Gastroesophageal sphincter (tissue), 4 donors: ENCODE data around the gene PAEP. TPM values are rescaled to one million over a fixed set of nuclear protein-coding genes. Genes with fewer than 3 reads are reported as not detected.

Experiments used
- ATAC-seq: fragments of 150-250 bp; one replicate; pipeline ENCODE4 v1.9.1; 2016; ENCODE audit warnings: mild to moderate bottlenecking, moderate library complexity
- H3K27ac ChIP-seq, 4 donors: fragments of 200-600 bp; sonication (generic) in 3 of 4; 1 replicate in 3 of 4; 2 replicates in 1 of 4; pipeline ENCODE4 v1.5.1; 2016 to 2019
- H3K27me3 ChIP-seq: fragments of 200-600 bp; sonication (generic); one replicate; pipeline ENCODE4 v1.5.1; 2019
- H3K36me3 ChIP-seq, 2 donors: fragments of 200-600 bp; sonication (generic); one replicate each; pipeline ENCODE4 v1.5.1; 2019; ENCODE audit warnings: control low read depth in 1 of 2
- H3K4me1 ChIP-seq, 3 donors: fragments of 200-600 bp; sonication (generic); 1 replicate in 2 of 3; 2 replicates in 1 of 3; pipeline ENCODE4 v1.5.1; 2016 to 2019; ENCODE audit warnings: control low read depth in 2 of 3
- H3K4me3 ChIP-seq, 2 donors: fragments of 200-600 bp; sonication (generic); one replicate each; pipeline ENCODE4 v1.5.1; 2019; ENCODE audit warnings: mild to moderate bottlenecking in 1 of 2, moderate library complexity in 1 of 2
- H3K9me3 ChIP-seq, 3 donors: fragments of 200-600 bp; sonication (generic); one replicate each; pipeline ENCODE4 v1.5.1; 2017 to 2019; ENCODE audit warnings: control low read depth in 2 of 3
- CTCF ChIP-seq, 4 experiments: fragments of 200-600 bp in 2 of 4; fragments of 450-650 bp in 2 of 4; sonication (generic) in 1 of 4; IDR thresholded peaks; one replicate each; pipeline ENCODE4 v1.5.1; 2017 to 2019; ENCODE audit warnings: antibody characterized with exemption in 4 of 4, mild to moderate bottlenecking in 2 of 4, moderate library complexity in 2 of 4
- EP300 ChIP-seq: sonication (generic); formaldehyde crosslinking; IDR thresholded peaks from one replicate; pipeline ENCODE4 v1.6.1; 2017; ENCODE audit warnings: antibody characterized with exemption, mild to moderate bottlenecking
- POLR2A ChIP-seq, 2 donors: fragments of 450-650 bp; IDR thresholded peaks; one replicate each; pipeline ENCODE4 v1.6.1; 2017; ENCODE audit warnings: antibody characterized with exemption in 2 of 2, mild to moderate bottlenecking in 2 of 2, moderate library complexity in 1 of 2
- POLR2AphosphoS5 ChIP-seq: sonication (generic); formaldehyde crosslinking; IDR thresholded peaks from one replicate; pipeline ENCODE4 v1.6.1; 2017; ENCODE audit warnings: antibody characterized with exemption
- WGBS, 2 donors: methylation state at CpG; one replicate each; pipeline ENCODE4 v1.1.5; 2018; ENCODE audit warnings: low coverage in 1 of 2; 5-methylcytosine and 5-hydroxymethylcytosine counted together
- total RNA-seq, 4 donors: library from RNA; depleted of rRNA; stranded (reverse); fragments of >200 nt; gene quantifications; one replicate each; pipeline ENCODE4 v1.1.0, GENCODE V29; 2016

Gene PAEP
- total RNA-seq, 4 donors from 2014 or later = not detected

DNA sequence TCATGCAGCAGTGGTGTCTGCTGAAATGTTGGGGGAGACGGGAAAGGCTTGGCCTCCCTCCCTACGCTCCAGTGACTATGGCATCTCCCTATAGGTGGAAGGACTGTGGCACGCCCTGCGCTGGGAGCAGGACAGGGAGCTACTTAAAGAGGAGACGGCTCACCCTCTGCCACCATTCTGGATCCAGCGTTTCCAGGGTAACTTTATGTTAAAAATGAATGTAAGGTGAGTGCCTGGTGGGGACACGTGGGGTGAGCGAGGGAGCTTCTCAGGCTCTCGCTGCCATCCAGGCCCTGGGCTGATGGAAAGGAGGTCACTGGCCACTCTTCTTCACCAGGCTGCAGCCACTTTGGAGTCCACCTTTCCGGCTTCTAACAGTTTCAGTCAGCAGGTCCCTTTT lies 15.7 kb downstream of the PAEP start:
- no peak for ATAC-seq
- WGBS, 2 donors = 100% methylated on average over 1 of the region's 10 CpGs; no CpG with 5 or more reads in 1 of the 2 donors
- Histone ChIP-seq H3K4me3 (no peak overlapping the region), H3K9me3 (no peaks in the 10 kb centered on the region), H3K36me3 (no peaks in the 10 kb centered on the region), H3K27ac (no peak overlapping the region), H3K27me3 (peaks cover 61% of the 10 kb centered on the region), H3K4me1 (no peaks in the 10 kb centered on the region)
- TF ChIP-seq POLR2AphosphoS5 = no peak
- TF ChIP-seq POLR2A (IDR thresholded peaks at IDR 0.05) = no peak
- TF ChIP-seq CTCF (IDR thresholded peaks at IDR 0.05) = no peak
- TF ChIP-seq EP300 = no peak

GRCh38 chr9:135579356-135579755 lies 17.8 kb downstream of the PAEP start:
- no peak for ATAC-seq
- Histone ChIP-seq H3K27me3 (peaks cover 63% of the 10 kb centered on the region), H3K27ac (no peak overlapping the region), H3K36me3 (no peaks in the 10 kb centered on the region), H3K9me3 (no peaks in the 10 kb centered on the region), H3K4me3 (no peak overlapping the region), H3K4me1 (no peaks in the 10 kb centered on the region)
- WGBS, 2 donors = 15 to 66% methylated on average over 2 of the region's 2 CpGs
- TF ChIP-seq POLR2A (IDR thresholded peaks at IDR 0.05) = no peak
- no peak for TF ChIP-seq EP300
- no peak for TF ChIP-seq CTCF (IDR thresholded peaks at IDR 0.05)
- no peak for TF ChIP-seq POLR2AphosphoS5

DNA sequence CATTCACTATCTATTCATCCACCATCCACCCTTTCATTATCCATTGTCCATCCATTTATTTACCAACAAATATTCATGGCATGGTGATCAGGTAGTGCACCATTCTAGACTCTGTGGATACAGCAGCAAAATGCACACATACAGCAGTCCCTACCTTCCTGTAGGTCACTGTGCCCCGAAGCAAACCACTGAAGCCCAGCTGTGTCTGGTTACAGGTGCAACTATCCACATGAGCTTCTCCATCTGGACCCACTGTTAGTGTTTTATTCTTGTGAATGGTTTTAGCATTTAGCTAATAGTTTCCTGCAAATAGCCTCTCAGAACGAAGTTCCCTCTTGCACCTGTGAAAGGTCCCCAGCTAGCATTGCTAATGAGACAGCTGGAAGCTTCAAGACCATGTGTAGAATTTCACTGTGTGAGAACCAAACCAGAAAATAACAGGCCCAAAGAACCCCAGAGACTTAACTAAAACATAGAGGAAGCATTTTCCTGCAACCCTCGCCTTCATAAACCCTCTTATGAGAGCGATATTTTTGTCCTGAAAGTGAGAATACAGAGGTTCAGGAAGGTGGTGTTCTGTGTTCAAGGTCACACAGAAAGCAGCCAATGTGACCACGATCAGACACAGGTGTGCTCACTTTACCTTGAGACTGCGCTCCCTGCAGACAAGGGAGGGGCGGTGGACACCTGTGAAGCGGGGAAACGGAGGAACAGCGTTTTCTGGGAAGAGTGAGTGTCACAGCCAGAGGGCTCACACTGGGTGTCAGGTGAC lies 18.5 kb downstream of the PAEP start:
- Histone ChIP-seq H3K36me3 (no peaks in the 10 kb centered on the region), H3K4me1 (no peaks in the 10 kb centered on the region), H3K4me3 (no peak overlapping the region), H3K27ac (no peak overlapping the region), H3K27me3 (peaks cover 63% of the 10 kb centered on the region), H3K9me3 (no peaks in the 10 kb centered on the region)
- no peak for TF ChIP-seq POLR2A (IDR thresholded peaks at IDR 0.05)
- no peak for TF ChIP-seq POLR2AphosphoS5
- no peak for TF ChIP-seq EP300
- TF ChIP-seq CTCF (IDR thresholded peaks at IDR 0.05) = no peak
- ATAC-seq = no peak
- WGBS, 2 donors = 51 to 64% methylated on average over 5 to 7 of the region's 10 CpGs

DNA sequence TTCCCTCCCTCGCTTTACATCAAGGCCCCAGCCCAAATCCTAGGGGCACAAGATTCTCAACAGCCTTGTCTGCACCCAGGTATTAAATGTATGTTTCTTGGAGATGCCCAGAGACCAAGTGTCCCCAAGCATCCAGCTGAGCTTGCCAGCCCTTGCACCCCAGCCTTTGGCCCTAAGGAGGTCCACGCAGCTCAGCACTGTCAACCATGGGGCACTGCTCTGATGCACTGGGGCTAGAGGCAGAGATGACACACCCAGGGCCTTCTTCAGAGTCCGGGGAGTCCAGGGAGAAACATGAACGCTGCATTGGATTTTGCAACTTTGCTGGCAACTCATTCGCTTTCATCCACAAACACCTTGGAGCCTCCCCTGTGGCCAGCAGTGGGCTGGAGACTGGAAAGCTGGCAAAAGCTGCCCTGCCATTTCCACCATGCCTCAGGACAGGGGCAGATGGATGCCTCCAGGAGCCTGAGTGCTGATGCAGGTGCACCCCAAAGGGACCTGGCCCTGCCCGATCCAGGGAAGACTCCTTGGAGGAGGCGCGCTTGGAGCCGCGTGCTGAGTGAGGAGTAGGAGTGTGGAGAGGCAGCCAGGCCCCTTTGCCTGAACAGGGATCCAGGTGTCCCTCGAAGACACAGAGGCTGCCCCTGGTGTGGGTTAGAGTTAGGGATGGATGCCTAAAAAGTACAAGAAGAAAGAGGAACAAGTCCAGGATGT lies 19.3 kb downstream of the PAEP start:
- Histone ChIP-seq H3K36me3 (no peaks in the 10 kb centered on the region), H3K9me3 (no peaks in the 10 kb centered on the region), H3K27me3 (peaks cover 62% of the 10 kb centered on the region), H3K4me3 (no peak overlapping the region), H3K4me1 (no peaks in the 10 kb centered on the region), H3K27ac (no peak overlapping the region)
- no peak for ATAC-seq
- no peak for TF ChIP-seq CTCF (IDR thresholded peaks at IDR 0.05)
- no peak for TF ChIP-seq POLR2AphosphoS5
- TF ChIP-seq EP300 = no peak
- TF ChIP-seq POLR2A (IDR thresholded peaks at IDR 0.05) = no peak
- WGBS, 2 donors = 81% methylated on average over 4 of the region's 11 CpGs; no CpG with 5 or more reads in 1 of the 2 donors
